ENCODE data around the gene FAAH. TPM values are rescaled to one million over a fixed set of nuclear protein-coding genes. Genes with fewer than 3 reads are reported as not detected.

The FAAH gene
- total RNA-seq, 2 experiments from 2014 or later = 3.1 to 3.9 TPM

- Mint-ChIP-seq H3K4me1 (peaks cover 8% of the 10 kb centered on the region), H3K9me3 (ENCODE audit: low read depth) (no peaks in the 10 kb centered on the region), H3K27ac (no peak overlapping the region), H3K36me3 (peaks cover 19% of the 10 kb centered on the region), H3K27me3 (no peaks in the 10 kb centered on the region), H3K4me3 (no peak overlapping the region)
- ATAC-seq (no peak), DNase-seq (no peak)
- CTCF ChIA-PET = no interaction called here
Measured at GRCh38 chr1:46370214-46370633, 23.9 kb upstream of the FAAH start.

DNA sequence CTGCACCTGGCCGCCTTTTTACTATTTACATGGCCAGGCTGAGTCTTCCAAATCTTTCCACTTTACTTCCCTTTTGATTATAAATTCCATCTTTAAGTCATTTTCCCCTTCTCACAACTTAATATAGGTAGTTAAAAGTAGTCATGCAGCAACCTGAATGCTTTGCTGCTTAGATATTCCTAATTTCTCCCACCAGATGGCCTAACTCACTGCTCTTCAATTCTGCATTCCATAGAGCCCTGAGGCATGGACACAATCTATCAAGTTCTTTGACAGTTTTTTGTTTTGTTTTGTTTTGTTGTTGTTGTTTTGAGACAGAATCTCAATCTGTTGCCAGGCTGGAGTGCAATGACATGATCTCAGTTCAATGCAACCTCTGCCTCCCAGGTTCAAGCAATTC, 21.7 kb upstream of the FAAH start:
- Mint-ChIP-seq H3K36me3 (peaks cover 17% of the 10 kb centered on the region), H3K4me3 (no peak overlapping the region), H3K27ac (no peak overlapping the region), H3K27me3 (no peaks in the 10 kb centered on the region), H3K4me1 (peaks cover 8% of the 10 kb centered on the region), H3K9me3 (ENCODE audit: low read depth) (no peaks in the 10 kb centered on the region)
- CTCF ChIA-PET = no interaction called here
- ATAC-seq = no peak
- DNase-seq = no peak

- Mint-ChIP-seq H3K4me3 (no peak overlapping the region), H3K9me3 (ENCODE audit: low read depth) (peaks cover 3% of the 10 kb centered on the region), H3K36me3 (peaks cover 3% of the 10 kb centered on the region), H3K27ac (no peak overlapping the region), H3K27me3 (no peaks in the 10 kb centered on the region), H3K4me1 (no peaks in the 10 kb centered on the region)
- ATAC-seq = no peak
- DNase-seq = no peak
- CTCF ChIA-PET = no interaction called here
Measured at GRCh38 chr1:46379996-46380395, 14.1 kb upstream of the FAAH start.

GRCh38 chr1:46380508-46380907, 13.6 kb upstream of the FAAH start:
- no peak overlapping the region for H3K27ac Mint-ChIP-seq
- H3K27me3 Mint-ChIP-seq = no peaks in the 10 kb centered on the region
- H3K4me3 Mint-ChIP-seq = no peak overlapping the region
- peaks cover 3% of the 10 kb centered on the region for H3K36me3 Mint-ChIP-seq
- ATAC-seq = no peak
- CTCF ChIA-PET = no interaction called here
- DNase-seq = no peak
- H3K4me1 Mint-ChIP-seq = no peaks in the 10 kb centered on the region
- H3K9me3 Mint-ChIP-seq (ENCODE audit: low read depth) = peaks cover 3% of the 10 kb centered on the region

- Mint-ChIP-seq H3K4me1 (peaks cover 5% of the 10 kb centered on the region), H3K36me3 (peaks cover 14% of the 10 kb centered on the region), H3K4me3 (no peak overlapping the region), H3K27ac (no peak overlapping the region), H3K27me3 (peaks cover 26% of the 10 kb centered on the region), H3K9me3 (ENCODE audit: low read depth) (peaks cover 3% of the 10 kb centered on the region)
- ATAC-seq = no peak
- CTCF ChIA-PET = no interaction called here
- no peak for DNase-seq
Measured at GRCh38 chr1:46393510-46393909, 607 bp upstream of the FAAH start.

- ATAC-seq (no peak), DNase-seq (no peak)
- Mint-ChIP-seq H3K27me3 (peaks cover 26% of the 10 kb centered on the region), H3K27ac (no peak overlapping the region), H3K4me3 (no peak overlapping the region), H3K4me1 (peaks cover 5% of the 10 kb centered on the region), H3K36me3 (peaks cover 14% of the 10 kb centered on the region), H3K9me3 (ENCODE audit: low read depth) (peaks cover 3% of the 10 kb centered on the region)
- CTCF ChIA-PET = no interaction called here
Measured at GRCh38 chr1:46394872-46395465, 852 bp downstream of the FAAH start.

DNA sequence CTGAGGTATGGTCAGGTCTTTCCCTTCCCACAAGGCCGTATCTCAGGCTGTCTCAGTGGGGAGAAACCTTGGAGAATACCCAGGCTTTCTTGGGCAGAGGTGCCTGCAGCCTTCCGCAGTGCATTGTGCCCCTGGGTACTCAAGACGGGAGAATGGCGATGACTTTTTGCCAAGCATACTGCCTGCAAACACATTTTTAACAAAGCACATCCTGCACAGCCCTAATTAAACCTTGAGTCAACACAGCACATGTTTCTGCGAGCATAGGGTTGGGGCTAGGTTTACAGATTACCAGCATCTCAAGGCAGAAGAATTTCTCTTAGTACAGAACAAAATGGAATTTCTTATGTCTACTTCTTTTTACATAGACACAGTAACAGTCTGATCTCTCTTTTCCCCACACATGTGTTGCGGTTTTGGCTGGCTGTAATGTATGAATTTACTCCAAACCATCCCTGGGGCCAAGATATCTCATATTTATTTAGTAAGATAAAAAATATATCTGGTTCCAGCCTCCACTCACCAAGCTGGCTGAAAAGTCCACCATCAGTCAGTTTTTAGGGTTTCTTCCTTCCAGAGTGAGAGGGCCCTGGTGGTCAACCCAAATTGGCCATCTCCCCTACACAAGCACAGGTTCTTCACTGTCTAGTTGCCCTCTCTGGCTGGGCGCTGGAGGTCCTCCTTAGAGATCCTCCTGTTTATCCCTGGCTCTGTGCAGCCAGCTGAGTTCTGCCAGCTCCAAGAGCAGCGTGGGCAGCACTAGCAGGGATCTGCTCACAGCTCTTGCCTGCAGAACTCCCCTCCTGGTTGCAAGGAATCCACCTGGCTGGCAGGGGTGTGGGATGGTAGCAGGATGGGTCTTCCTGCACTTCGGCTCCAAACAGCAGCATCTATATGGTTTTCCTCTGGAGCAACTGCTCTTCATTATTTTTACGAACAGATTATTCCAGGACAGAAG, 2.6 kb downstream of the FAAH start:
- ATAC-seq (no peak), DNase-seq (no peak)
- Mint-ChIP-seq H3K9me3 (ENCODE audit: low read depth) (peaks cover 3% of the 10 kb centered on the region), H3K4me1 (peaks cover 5% of the 10 kb centered on the region), H3K4me3 (no peak overlapping the region), H3K27me3 (peaks cover 26% of the 10 kb centered on the region), H3K36me3 (peaks cover 14% of the 10 kb centered on the region), H3K27ac (no peak overlapping the region)
- CTCF ChIA-PET = no interaction called here

GRCh38 chr1:46399307-46399706, 5.2 kb downstream of the FAAH start:
- Mint-ChIP-seq H3K4me3 (no peak overlapping the region), H3K27me3 (peaks cover 20% of the 10 kb centered on the region), H3K36me3 (peaks cover 3% of the 10 kb centered on the region), H3K27ac (no peak overlapping the region), H3K4me1 (peaks cover 3% of the 10 kb centered on the region), H3K9me3 (ENCODE audit: low read depth) (no peaks in the 10 kb centered on the region)
- no peak for DNase-seq
- CTCF ChIA-PET = no interaction called here
- no peak for ATAC-seq

- no peak overlapping the region for H3K4me3 Mint-ChIP-seq
- H3K27ac Mint-ChIP-seq = no peak overlapping the region
- CTCF ChIA-PET = no interaction called here
- no peaks in the 10 kb centered on the region for H3K36me3 Mint-ChIP-seq
- no peaks in the 10 kb centered on the region for H3K4me1 Mint-ChIP-seq
- H3K9me3 Mint-ChIP-seq (ENCODE audit: low read depth) = no peaks in the 10 kb centered on the region
- peaks cover 9% of the 10 kb centered on the region for H3K27me3 Mint-ChIP-seq
- no peak for DNase-seq
- no peak for ATAC-seq
Measured at GRCh38 chr1:46400421-46400820, 6.3 kb downstream of the FAAH start.

- Mint-ChIP-seq H3K4me1 (no peaks in the 10 kb centered on the region), H3K9me3 (ENCODE audit: low read depth) (no peaks in the 10 kb centered on the region), H3K4me3 (no peak overlapping the region), H3K27ac (no peak overlapping the region), H3K27me3 (peaks cover 2% of the 10 kb centered on the region), H3K36me3 (no peaks in the 10 kb centered on the region)
- ATAC-seq (no peak), DNase-seq (no peak)
- CTCF ChIA-PET = interaction anchor here (1.1 kb wide), 1 partner anchor 132 kb away, joined by 4 read pairs; no protein-coding TSS in a partner anchor
Measured at GRCh38 chr1:46401154-46401913, 7.2 kb downstream of the FAAH start.

DNA sequence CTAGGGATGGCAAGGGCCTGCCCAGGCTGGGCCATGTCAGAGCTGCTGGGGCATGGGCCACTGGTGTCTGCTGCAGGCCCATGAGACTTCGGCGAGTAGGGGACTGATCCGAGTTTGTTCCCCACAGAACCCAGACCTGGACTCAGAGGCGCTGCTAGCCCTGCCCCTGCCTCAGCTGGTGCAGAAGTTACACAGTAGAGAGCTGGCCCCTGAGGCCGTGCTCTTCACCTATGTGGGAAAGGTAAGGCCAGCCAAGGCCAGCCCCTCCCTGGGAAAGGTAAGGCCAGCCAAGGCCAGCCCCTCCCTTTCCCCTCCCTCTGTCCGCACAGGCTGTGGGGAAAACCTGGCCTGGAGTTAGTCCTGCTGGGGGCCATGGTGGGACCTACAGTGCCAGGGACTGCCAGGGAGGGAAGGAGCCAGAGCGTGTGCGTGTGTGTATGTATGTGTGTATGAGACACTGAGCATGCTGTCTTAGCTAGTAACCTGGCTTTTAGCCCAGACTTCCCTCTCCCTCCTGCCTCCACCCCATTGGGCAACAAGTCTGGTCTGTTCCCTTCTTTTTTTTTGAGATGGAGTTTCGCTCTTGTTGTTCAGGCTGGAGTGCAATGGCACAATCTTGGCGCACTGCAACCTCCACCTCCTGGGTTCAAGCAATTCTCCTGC, 8.0 kb downstream of the FAAH start:
- CTCF ChIA-PET = interaction anchor here (1.1 kb wide), 1 partner anchor 131 kb away, joined by 4 read pairs; no protein-coding TSS in a partner anchor
- DNase-seq = no peak
- no peak overlapping the region for H3K27ac Mint-ChIP-seq
- no peak overlapping the region for H3K4me3 Mint-ChIP-seq
- H3K27me3 Mint-ChIP-seq = no peaks in the 10 kb centered on the region
- ATAC-seq = no peak
- H3K9me3 Mint-ChIP-seq (ENCODE audit: low read depth) = no peaks in the 10 kb centered on the region
- no peaks in the 10 kb centered on the region for H3K36me3 Mint-ChIP-seq
- H3K4me1 Mint-ChIP-seq = peaks cover 2% of the 10 kb centered on the region

GRCh38 chr1:46403916-46404315, 9.8 kb downstream of the FAAH start:
- no peak for ATAC-seq
- Mint-ChIP-seq H3K27ac (no peak overlapping the region), H3K9me3 (ENCODE audit: low read depth) (no peaks in the 10 kb centered on the region), H3K36me3 (no peaks in the 10 kb centered on the region), H3K4me1 (peaks cover 4% of the 10 kb centered on the region), H3K27me3 (no peaks in the 10 kb centered on the region), H3K4me3 (no peak overlapping the region)
- CTCF ChIA-PET = interaction anchor here (0.6 to 0.9 kb wide), 2 partner anchors 37 to 131 kb away, joined by 3 read pairs; a partner anchor contains a TSS
- no peak for DNase-seq

Data from activated CD8-positive, alpha-beta memory T cell treated with anti-CD3 and anti-CD28 coated beads, Interleukin-2, amount 10 ng/mL, durations not matched to agents 7 days and 5 days (primary cell).